HG02973 (cell line): ENCODE data around the gene SPDYE17.
"Not testable (repeated sequence)": the region's sequence is repeated elsewhere in the genome, so short reads cannot be mapped to it uniquely, and the experiment has no call there.

Experiments used
- ATAC-seq: cut with Tn5 transposase; IDR thresholded peaks from one replicate; pipeline ENCODE4 v1.9.1; 2021; ENCODE audit warnings: moderate library complexity; ENCODE audit not compliant: unreplicated experiment

SPDYE17 gene

GRCh38 chr7:76974793-76975579 lies 57.2 kb downstream of the SPDYE17 start:
- not testable (repeated sequence) for ATAC-seq

GRCh38 chr7:76974336-76974735 lies 57.8 kb downstream of the SPDYE17 start:
- ATAC-seq, result not testable (repeated sequence)

GRCh38 chr7:76972391-76972790 lies 59.8 kb downstream of the SPDYE17 start:
- ATAC-seq, result not testable (repeated sequence)
